Omental fat pad (tissue), 4 donors: Measurements from ENCODE around the gene SNTB2. TPM values are rescaled to one million over a fixed set of nuclear protein-coding genes. Genes with fewer than 3 reads are reported as not detected.

Experiments
- ATAC-seq: fragments of 150-250 bp; one replicate; pipeline ENCODE4 v1.9.1; 2016; ENCODE audit warnings: mild to moderate bottlenecking, moderate library complexity; ENCODE audit not compliant: low FRiP score
- DNase-seq: peaks from one replicate; pipeline ENCODE4 v3.0.0-alpha.2; 2019; ENCODE audit warnings: low spot score
- small RNA-seq: library from RNA; depleted of rRNA; stranded (forward); fragments of <200 nt; gene quantifications from one replicate; pipeline ENCODE3, GENCODE V24; 2016
- total RNA-seq, 4 donors: library from RNA; depleted of rRNA; stranded (reverse); fragments of >200 nt; gene quantifications; one replicate each; pipeline ENCODE4 v1.1.0, GENCODE V29; 2016
- TF ChIP-seq, protein P1 (sequence below), 3 donors: fragments of 450-650 bp; IDR thresholded peaks; one replicate each; pipeline ENCODE4 v1.5.1; 2016 to 2017; ENCODE audit warnings: antibody characterized with exemption in 3 of 3, mild to moderate bottlenecking in 3 of 3, moderate library complexity in 2 of 3

Gene SNTB2
- total RNA-seq, 4 donors from 2014 or later: 49.7 to 80.9 (median 59.3) TPM

DNA sequence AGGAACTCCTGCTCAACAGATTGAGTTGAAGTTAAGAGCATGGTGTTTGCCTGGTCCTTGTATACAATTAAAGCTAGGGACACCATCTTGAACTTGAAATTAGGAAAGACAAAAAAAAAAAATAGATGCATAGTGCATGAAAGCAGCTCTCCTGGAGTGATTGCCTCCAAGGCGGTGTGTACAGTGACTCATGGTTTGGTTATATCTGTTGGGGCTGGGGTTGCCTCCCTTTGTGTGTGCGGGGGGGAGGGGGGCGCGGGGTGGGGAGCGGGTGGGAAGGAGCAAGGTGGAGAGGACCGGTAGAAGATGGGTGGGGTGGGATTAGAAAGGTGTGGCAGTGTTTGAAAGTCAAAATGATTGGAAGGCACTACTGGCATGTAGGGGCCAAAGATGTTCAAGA, 161.3 kb downstream of the SNTB2 start:
- DNase-seq (no peak), ATAC-seq (no peak)

DNA sequence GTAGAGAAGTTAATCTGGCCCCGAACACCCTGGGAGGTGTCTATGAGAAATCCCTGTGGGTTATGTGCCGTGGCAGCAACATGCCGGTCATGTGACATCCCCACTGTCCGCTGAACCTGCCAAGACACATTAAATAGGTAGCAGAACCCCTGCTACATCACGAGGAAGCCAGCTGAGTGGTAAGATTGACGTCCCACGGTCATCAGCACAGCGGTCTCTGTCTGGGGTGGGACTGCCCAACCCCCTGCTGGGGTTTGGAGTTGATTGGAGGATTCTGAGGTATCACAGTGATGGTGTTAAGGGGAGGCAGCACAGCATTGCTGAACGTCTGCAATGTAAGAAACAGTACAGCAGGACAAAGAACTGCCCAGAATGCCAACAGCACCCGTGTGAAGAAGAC, 162.6 kb downstream of the SNTB2 start:
- DNase-seq (no peak), ATAC-seq (no peak)
- TF ChIP-seq, protein P1, sequence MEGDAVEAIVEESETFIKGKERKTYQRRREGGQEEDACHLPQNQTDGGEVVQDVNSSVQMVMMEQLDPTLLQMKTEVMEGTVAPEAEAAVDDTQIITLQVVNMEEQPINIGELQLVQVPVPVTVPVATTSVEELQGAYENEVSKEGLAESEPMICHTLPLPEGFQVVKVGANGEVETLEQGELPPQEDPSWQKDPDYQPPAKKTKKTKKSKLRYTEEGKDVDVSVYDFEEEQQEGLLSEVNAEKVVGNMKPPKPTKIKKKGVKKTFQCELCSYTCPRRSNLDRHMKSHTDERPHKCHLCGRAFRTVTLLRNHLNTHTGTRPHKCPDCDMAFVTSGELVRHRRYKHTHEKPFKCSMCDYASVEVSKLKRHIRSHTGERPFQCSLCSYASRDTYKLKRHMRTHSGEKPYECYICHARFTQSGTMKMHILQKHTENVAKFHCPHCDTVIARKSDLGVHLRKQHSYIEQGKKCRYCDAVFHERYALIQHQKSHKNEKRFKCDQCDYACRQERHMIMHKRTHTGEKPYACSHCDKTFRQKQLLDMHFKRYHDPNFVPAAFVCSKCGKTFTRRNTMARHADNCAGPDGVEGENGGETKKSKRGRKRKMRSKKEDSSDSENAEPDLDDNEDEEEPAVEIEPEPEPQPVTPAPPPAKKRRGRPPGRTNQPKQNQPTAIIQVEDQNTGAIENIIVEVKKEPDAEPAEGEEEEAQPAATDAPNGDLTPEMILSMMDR (IDR thresholded peaks at IDR 0.05): no peak

More for the DNA sequence above, 161.3 kb downstream of the SNTB2 start:
- TF ChIP-seq, protein P1 (IDR thresholded peaks at IDR 0.05): no peak

DNA sequence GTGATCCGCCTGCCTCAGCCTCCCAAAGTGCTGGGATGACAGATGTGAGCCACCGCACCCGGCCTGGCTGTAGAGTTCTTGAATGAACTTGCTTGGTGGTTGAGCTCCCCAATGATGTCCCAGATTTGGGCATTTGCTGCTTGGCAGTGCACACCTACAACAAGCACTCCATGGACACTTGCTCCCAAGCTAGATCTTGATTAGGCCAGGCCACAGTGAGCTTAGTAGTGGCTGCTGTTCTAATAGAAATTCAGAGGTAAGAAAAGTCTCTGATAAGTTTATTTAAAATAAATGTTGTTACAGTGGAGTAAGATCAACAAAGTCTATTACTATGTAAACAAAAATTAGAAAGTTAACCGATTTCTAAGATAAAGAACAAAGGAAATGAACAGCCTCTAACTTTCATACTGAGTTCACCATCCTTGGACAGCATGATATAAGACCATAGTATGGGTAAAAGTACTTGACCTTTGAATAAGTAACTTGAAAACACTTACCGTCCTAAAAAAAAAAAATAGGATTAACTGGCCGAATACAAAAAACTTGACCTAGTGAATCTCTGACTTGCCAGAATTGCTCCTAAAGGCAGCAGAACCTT, 163.7 kb downstream of the SNTB2 start:
- DNase-seq (no peak), ATAC-seq (no peak)
- TF ChIP-seq, protein P1 (IDR thresholded peaks at IDR 0.05): no peak

DNA sequence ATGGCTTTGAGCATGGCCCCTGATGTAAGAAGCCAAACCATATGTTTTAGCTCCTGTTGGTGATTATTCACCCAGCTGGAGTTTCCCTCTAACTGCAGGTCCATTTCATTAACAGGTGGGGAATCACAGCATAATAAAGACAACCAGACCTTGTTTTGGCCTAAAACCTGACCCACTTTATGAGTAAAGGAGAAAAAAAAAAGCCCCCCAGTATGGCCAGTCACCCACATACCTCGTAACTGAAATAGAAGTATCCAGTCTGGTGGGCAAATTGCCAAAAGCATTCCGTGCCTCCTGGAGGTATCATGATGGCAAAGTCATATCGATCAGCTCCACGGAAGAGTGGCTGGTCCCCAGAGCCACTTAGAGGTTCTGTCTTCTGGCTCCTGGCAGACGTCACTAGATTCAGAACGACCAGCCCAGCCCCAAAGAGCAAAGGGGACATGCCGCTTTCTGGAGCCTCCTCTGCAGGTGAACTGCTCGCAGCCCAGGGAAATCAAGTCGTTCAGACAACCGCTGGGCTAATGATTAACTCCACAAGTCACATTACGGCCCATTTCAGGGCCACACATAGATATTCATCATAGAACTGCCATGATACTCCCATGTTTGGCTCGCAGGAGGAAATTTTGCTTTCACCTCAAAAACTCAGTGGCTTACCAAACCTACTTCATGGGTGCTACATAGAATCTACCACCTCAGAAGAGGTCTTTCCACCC, 164.5 kb downstream of the SNTB2 start, which contains the start of gene TMED6:
Gene TMED6 (minus strand): TSS at position 478 of the 719 bp plus-strand sequence. CDS start 33 bp downstream, at position 445.
- TF ChIP-seq, protein P1 (IDR thresholded peaks at IDR 0.05): no peak
- no peak for ATAC-seq
- DNase-seq: no peak

Small RNA genes within 50 kb of the gene (small RNA-seq; reads per million reads assigned to genes)
- gene RF00019 (not detected), gene RNU6-22P (not detected)

Other genes starting within 250 kb of the SNTB2 start
- 1 to 10 TPM in 2 of 4 donors, under 1 TPM in 2; 0.36 to 2.2 (median 1.2) TPM for gene HAS3, start 81.5 kb upstream of the SNTB2 start, total RNA-seq
- 10 to 100 TPM; 53.7 to 61.3 (median 57.4) TPM for gene CHTF8, start 54.6 kb upstream of the SNTB2 start, total RNA-seq
- gene UTP4, start 54.5 kb upstream of the SNTB2 start, total RNA-seq: 10 to 100 TPM; 32.9 to 85.7 (median 35.9) TPM
- 10 to 100 TPM; 26.6 to 39.0 (median 34.1) TPM for gene VPS4A, start 124.2 kb downstream of the SNTB2 start, total RNA-seq
- gene PDF, start 143.4 kb downstream of the SNTB2 start, total RNA-seq: 10 to 100 TPM; 12.8 to 25.0 (median 19.1) TPM
- 10 to 100 TPM; 26.8 to 50.6 (median 39.4) TPM for gene COG8, start 152.4 kb downstream of the SNTB2 start, total RNA-seq
- gene NIP7, start 152.6 kb downstream of the SNTB2 start, total RNA-seq: 10 to 100 TPM; 14.7 to 56.8 (median 17.1) TPM
- gene TMED6, start 164.6 kb downstream of the SNTB2 start, total RNA-seq: not detected
- gene TERF2, start 198.8 kb downstream of the SNTB2 start, total RNA-seq: 10 to 100 TPM; 12.2 to 25.5 (median 17.0) TPM
- 10 to 100 TPM; 32.0 to 41.8 (median 36.2) TPM for gene CYB5B, start 237.5 kb downstream of the SNTB2 start, total RNA-seq